ENCODE data around the gene CHN1.

Gene CHN1

GRCh38 chr2:174761837-174762236, 243.3 kb downstream of the CHN1 start:
- DNase-seq = no peak

GRCh38 chr2:174760845-174761473, 244.2 kb downstream of the CHN1 start:
- no peak for DNase-seq

DNA sequence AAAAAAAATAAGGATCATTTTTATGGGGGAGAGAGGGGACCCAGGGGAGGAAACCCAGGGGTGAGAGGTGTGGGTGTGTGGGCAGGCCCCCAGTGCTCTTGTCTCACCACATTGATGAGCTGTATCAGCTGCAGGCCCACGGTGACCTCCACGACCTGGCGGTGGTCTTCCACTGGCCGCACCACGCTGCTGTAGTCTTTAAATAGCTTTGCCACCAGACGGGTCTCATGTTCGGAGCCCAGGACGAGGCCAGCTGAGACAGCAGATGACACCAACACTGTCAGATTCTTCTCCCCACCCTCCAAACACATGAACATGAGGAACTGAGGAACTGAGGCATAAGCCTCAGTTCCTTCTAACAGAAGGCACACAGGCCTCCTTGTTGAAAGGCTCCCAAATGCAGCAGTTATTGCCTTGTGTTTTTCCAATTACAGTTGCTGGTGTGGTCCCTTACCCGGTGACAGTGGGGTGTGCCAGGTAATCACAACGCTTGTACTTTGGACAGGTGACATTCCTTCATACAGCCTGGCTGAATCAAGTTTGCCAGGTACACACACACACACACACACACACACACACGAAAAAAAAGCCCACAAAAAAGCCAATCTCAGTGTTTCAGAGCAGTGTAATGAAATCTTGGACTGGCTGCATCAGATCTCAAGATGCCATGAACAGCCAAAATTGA, 245.7 kb downstream of the CHN1 start:
- DNase-seq = no peak

- DNase-seq = no peak
Measured at GRCh38 chr2:174756743-174757142, 248.4 kb downstream of the CHN1 start.

DNA sequence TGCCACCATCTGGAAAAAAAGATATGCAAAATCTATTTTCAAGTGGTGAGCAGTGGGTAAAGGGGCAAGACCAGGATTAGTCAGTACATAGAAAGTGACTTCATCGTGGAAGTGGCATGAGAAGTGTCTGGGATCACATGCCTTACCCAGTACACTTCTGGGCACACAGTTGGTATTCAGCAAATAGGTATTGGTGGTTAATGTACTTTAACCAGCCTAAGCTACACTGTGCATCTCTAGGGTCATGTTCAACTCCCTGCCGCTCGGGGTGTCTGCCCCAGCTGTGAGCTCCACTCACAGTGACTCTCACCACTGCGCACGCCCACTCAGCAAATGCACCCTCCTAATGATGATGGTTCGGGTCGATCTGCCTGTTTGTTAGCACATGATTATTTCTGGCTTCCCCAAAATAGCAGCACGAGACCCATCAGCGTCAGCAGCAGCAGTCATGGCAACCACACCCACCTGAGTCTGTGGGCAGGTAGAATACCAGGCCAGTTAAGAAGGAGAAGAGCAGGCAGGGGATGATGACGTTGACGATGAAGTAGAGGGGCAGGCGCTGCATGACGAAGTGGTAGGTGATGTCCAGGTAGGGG, 252.0 kb downstream of the CHN1 start:
- DNase-seq = no peak

DNA sequence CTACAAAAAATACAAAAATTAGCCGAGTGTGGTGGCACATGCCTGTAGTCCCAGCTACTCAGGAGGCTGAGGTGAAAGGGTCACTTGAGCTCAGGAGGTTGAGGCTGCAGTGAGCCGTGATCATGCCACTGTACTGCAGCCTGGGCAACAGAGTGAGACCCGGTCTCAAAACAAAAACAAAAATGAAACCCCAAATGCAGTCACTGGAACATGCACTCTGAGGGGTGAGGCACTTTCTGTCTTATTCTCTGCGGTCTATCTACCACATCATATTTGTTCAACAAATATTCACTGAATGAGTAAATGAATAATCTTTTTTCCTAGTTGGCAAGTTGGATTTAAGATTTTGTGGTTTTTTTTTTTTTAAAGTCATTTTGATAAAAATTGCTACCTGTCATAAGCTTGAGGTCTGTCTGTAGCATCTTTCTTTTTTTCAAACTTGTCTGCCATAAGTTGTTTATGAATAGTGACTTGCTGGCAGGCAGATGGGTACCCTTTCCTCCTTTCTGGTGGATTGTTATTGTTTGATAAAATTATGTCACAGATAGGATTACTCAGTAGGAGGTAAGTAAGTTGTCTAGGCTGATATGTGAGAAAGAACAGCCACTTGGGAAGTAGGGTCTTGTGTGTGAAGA, 252.7 kb downstream of the CHN1 start:
- DNase-seq = no peak

DNA sequence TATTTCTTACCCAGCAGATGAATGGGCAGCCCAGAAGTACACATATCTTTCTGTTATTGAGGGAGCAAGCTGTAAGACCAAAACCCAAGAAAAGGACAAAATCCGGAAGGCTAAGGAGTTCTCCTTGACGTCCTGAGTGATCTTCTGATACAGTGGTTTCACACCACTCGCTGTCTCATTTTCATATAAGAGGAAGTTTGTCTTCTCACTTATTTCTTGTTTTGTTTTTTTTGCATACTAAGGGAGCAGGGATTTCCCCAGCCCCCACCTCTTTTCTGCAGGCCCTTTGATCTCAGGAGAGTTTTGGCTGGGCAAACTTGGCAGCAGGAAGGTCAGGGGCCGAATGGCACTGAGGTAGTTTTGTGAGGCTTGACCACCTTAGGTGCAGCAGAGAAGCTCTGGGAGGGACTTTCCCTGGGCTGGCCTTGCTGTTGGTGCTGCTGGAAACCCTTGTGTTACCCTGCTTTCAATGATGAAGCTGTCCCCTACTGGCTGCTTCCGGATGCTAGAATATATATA, 254.2 kb downstream of the CHN1 start:
- DNase-seq = no peak

DNA sequence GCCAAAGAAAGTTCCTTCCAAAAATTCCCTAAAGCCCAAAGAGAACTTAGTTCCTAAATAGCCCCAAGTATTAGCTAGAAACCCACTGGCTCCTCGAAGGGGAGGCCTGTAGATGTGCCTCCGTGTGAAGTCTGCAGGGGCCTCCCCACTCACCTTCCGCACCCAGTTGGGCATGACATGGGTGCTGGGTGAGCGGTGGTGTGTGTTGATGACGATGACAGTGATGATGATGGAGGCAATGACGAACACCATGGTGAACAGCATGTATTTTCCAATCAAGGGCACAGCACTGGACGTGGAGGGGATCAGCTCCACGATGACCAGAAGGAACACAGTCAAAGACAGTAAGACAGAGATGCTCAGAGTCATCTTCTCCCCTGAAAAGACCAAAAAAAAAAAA, 255.4 kb downstream of the CHN1 start:
- no peak for DNase-seq

GRCh38 chr2:174748948-174749347, 256.2 kb downstream of the CHN1 start:
- peak; percentile 54 for DNase-seq

All from fibroblast of upper back skin (primary cell).